Measurements from ENCODE around the gene PRKCH.

Gene PRKCH

DNA sequence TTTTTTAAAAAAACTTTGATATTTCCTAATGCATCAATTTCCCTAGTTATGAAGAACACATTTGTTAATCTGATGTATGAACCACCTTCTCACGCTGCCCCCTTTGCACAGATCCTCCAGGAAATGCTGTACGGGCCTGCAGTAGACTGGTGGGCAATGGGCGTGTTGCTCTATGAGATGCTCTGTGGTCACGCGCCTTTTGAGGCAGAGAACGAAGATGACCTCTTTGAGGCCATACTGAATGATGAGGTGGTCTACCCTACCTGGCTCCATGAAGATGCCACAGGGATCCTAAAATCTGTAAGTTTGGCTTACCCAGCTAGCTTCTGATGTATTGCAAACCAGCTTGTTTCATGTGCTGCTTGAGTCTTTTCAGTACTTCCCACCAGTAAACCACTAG is 208.9 kb downstream of the PRKCH start:
- TF ChIP-seq ZFX (IDR thresholded peaks at IDR 0.05; ENCODE audit: borderline replicate concordance), result no peak
- TF ChIP-seq, protein P1, sequence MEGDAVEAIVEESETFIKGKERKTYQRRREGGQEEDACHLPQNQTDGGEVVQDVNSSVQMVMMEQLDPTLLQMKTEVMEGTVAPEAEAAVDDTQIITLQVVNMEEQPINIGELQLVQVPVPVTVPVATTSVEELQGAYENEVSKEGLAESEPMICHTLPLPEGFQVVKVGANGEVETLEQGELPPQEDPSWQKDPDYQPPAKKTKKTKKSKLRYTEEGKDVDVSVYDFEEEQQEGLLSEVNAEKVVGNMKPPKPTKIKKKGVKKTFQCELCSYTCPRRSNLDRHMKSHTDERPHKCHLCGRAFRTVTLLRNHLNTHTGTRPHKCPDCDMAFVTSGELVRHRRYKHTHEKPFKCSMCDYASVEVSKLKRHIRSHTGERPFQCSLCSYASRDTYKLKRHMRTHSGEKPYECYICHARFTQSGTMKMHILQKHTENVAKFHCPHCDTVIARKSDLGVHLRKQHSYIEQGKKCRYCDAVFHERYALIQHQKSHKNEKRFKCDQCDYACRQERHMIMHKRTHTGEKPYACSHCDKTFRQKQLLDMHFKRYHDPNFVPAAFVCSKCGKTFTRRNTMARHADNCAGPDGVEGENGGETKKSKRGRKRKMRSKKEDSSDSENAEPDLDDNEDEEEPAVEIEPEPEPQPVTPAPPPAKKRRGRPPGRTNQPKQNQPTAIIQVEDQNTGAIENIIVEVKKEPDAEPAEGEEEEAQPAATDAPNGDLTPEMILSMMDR (IDR thresholded peaks at IDR 0.05), result no peak
- no peak overlapping the region for H3K27ac ChIP-seq

- TF ChIP-seq, protein P1 (IDR thresholded peaks at IDR 0.05), result no peak
- no peak for TF ChIP-seq ZFX (IDR thresholded peaks at IDR 0.05; ENCODE audit: borderline replicate concordance)
- no peak overlapping the region for H3K27ac ChIP-seq
These were observed 209.5 kb downstream of the PRKCH start for GRCh38 chr14:61530896-61531295.

- no peak overlapping the region for H3K27ac ChIP-seq
- no peak for TF ChIP-seq ZFX (IDR thresholded peaks at IDR 0.05; ENCODE audit: borderline replicate concordance)
- TF ChIP-seq, protein P1 (IDR thresholded peaks at IDR 0.05), result no peak
These were observed 210.2 kb downstream of the PRKCH start for GRCh38 chr14:61531465-61532122.

DNA sequence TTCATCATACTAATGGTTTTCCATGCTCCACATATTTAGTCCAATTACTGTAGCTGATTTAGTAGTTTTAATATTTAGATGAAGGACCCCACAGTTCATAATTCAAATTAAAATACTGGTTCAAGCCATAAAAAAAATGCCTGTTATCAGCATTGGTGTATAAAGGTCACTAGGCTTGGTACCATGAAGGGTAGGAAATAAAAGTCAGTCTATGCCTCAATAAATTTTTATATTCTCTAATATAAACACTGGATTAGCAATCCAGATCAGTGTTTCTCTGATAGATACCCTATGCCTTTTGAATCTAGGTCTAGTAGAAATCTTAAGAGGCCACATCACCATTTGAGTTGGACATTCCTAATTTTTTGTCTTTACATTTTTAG is 210.7 kb downstream of the PRKCH start:
- TF ChIP-seq, protein P1 (IDR thresholded peaks at IDR 0.05), result no peak
- no peak for TF ChIP-seq ZFX (IDR thresholded peaks at IDR 0.05; ENCODE audit: borderline replicate concordance)
- no peak overlapping the region for H3K27ac ChIP-seq

- no peak for TF ChIP-seq ZFX (IDR thresholded peaks at IDR 0.05; ENCODE audit: borderline replicate concordance)
- TF ChIP-seq, protein P1 (IDR thresholded peaks at IDR 0.05), result no peak
- H3K27ac ChIP-seq, result no peak overlapping the region
These were observed 211.4 kb downstream of the PRKCH start for GRCh38 chr14:61532763-61533162.

GRCh38 chr14:61533513-61534255 is 212.3 kb downstream of the PRKCH start:
- peak overlapping the region; percentile 19 for H3K27ac ChIP-seq
- TF ChIP-seq, protein P1 (IDR thresholded peaks at IDR 0.05), result no peak
- no peak for TF ChIP-seq ZFX (IDR thresholded peaks at IDR 0.05; ENCODE audit: borderline replicate concordance)

GRCh38 chr14:61535032-61535431 is 213.7 kb downstream of the PRKCH start:
- TF ChIP-seq ZFX (IDR thresholded peaks at IDR 0.05; ENCODE audit: borderline replicate concordance), result no peak
- TF ChIP-seq, protein P1 (IDR thresholded peaks at IDR 0.05), result no peak
- H3K27ac ChIP-seq, result no peak overlapping the region

Data from 22Rv1 (cell line).